Spleen (tissue), 11 donors: ENCODE measurements around the gene MTA1. TPM values are rescaled to one million over a fixed set of nuclear protein-coding genes. Genes with fewer than 3 reads are reported as not detected.

Experiments used
- DNase-seq: peaks from one replicate; pipeline ENCODE4 v3.0.0-alpha.2; 2020
- H3K27ac ChIP-seq, 8 donors: fragments of 200-600 bp; sonication (generic) in 7 of 8; 1 replicate in 4 of 8; 2 replicates in 4 of 8; pipeline versions ENCODE4 v1.5.0 to v1.8.0; 2016 to 2021; ENCODE audit warnings: inconsistent platforms in 4 of 8, mild to moderate bottlenecking in 4 of 8, moderate library complexity in 1 of 8
- H3K27me3 ChIP-seq, 7 donors: fragments of 200-600 bp; sonication (generic) in 6 of 7; replicated peaks in 1 of 7; 1 replicate in 4 of 7; 2 replicates in 3 of 7; pipeline versions ENCODE4 v1.5.0 to v1.8.0; 2016 to 2021; ENCODE audit warnings: inconsistent platforms in 3 of 7, mild to moderate bottlenecking in 1 of 7
- H3K36me3 ChIP-seq, 6 donors: fragments of 200-600 bp; sonication (generic) in 5 of 6; 1 replicate in 4 of 6; 2 replicates in 2 of 6; pipeline versions ENCODE4 v1.5.0 to v1.8.0; 2016 to 2021; ENCODE audit warnings: inconsistent platforms in 2 of 6
- H3K4me1 ChIP-seq, 6 donors: fragments of 200-600 bp; sonication (generic) in 5 of 6; 1 replicate in 3 of 6; 2 replicates in 3 of 6; pipeline versions ENCODE4 v1.5.0 to v1.8.0; 2016 to 2021; ENCODE audit warnings: inconsistent platforms in 3 of 6
- H3K4me3 ChIP-seq, 8 donors: fragments of 200-600 bp; sonication (generic) in 7 of 8; 1 replicate in 4 of 8; 2 replicates in 4 of 8; pipeline versions ENCODE4 v1.5.0 to v1.8.0; 2016 to 2021; ENCODE audit warnings: inconsistent platforms in 4 of 8, mild to moderate bottlenecking in 4 of 8, moderate library complexity in 2 of 8
- H3K9me3 ChIP-seq, 8 donors: fragments of 200-600 bp; sonication (generic) in 7 of 8; 1 replicate in 4 of 8; 2 replicates in 4 of 8; pipeline versions ENCODE4 v1.5.0 to v1.8.0; 2016 to 2021; ENCODE audit warnings: inconsistent platforms in 4 of 8
- POLR2A ChIP-seq, 3 donors: fragments of 450-650 bp; IDR thresholded peaks; one replicate each; pipeline ENCODE4 v1.5.1; 2017; ENCODE audit warnings: antibody characterized with exemption in 3 of 3, mild to moderate bottlenecking in 1 of 3
- POLR2AphosphoS5 ChIP-seq, 3 donors: sonication (generic); formaldehyde crosslinking; IDR thresholded peaks; one replicate each; pipeline ENCODE4 v1.5.1; 2017; ENCODE audit warnings: antibody characterized with exemption in 3 of 3
- whole genome bisulfite sequencing, 5 donors: extraction: QIAGEN DNeasy Blood & Tissue Kit in 3 of 5; methylation state at CpG; one replicate each; pipeline versions ENCODE4 v1.1.5 to v1.1.7; 2013 to 2018; 5-methylcytosine and 5-hydroxymethylcytosine counted together
- intact Hi-C: fragments of 100-400 bp; cut with DNase I; formaldehyde crosslinking; loops from one replicate; pipeline ENCODE4 v1.15.0; 2023; ENCODE audit warnings: low total_unique reads
- polyA plus RNA-seq, 3 donors: library from polyadenylated mRNA; stranded (reverse); fragments of 200-250 nt; gene quantifications; one replicate each; pipeline ENCODE4 v1.2.1, GENCODE V29; 2013
- total RNA-seq, 7 donors: library from RNA; depleted of rRNA in 3 of 7; stranded (reverse); fragments of >200 nt in 3 of 7; fragmentation: NEBNext Ultra II Directional in 4 of 7; extraction: Animal tissue kit (Norgen Biotek cat#: 25700) in 4 of 7; gene quantifications; one replicate each; pipeline versions ENCODE4 v1.1.0 to v1.2.1, GENCODE V29; 2016 to 2021
- TF ChIP-seq, protein P1 (sequence below), 11 experiments: fragments of 200-600 bp in 7 of 11; fragments of 450-650 bp in 4 of 11; sonication (generic) in 4 of 11; IDR thresholded peaks in 8 of 11; conservative IDR thresholded peaks in 3 of 11; 1 replicate in 7 of 11; 2 replicates in 4 of 11; pipeline versions ENCODE4 v1.4.0 to v1.8.0; 2016 to 2021; ENCODE audit warnings: antibody characterized with exemption in 11 of 11, inconsistent platforms in 4 of 11, mild to moderate bottlenecking in 1 of 11
- donor health status: healthy with polysubstance abuse.
- donor health status: DM: no; HTN: no; CAD: no; lungs with moderate emphysema.
- donor health status: DM: no; HTN: no; CAD: no.
- donor health status: Bipolar disorder and iron deficiency.
- donor health status: healthy.
- donor health status: DM: no; HTN: no; CAD: no.
- donor health status: DM: yes; HTN: yes; CAD: no.

Gene MTA1
- total and polyA plus RNA-seq, 10 donors: 33.0 to 128 (median 78.2) TPM

DNA sequence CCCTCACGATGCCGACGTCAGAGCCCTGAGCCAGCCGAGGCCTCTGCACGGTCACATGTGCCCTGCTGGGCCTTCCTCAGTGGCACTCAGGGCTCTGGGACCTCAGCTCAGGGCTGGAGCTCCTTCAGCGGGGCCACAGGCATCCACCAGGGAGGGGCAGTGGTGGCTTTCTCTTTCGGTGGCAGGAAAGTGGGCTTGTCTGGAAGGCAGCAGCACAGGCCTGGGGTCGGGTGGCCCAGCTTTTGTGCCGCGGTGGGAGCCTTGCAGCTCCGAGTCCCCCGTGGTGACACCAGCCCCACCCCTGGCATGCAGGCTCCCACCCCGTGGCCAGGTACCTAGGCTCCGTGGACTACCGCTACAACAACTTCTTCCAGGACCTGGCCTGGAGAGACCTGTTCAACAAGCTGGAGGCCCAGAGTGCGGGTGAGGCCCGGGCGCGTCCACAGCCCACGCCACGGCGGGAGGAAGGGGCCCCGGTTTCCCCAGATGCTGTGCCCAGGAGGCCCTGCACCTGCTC is 35.5 kb upstream of the MTA1 start:
- Histone ChIP-seq H3K9me3 (no peaks in the 10 kb centered on the region), H3K27me3 (no peaks in the 10 kb centered on the region), H3K4me3 (no peak overlapping the region), H3K27ac (no peak overlapping the region), H3K36me3 (peaks cover 0 to 95% (median 69%) of the 10 kb centered on the region in 6 donors), H3K4me1 (peaks cover 0 to 18% (median 7%) of the 10 kb centered on the region in 6 donors)
- no peak for DNase-seq
- intact Hi-C loops: no loop called here
- TF ChIP-seq POLR2A (IDR thresholded peaks at IDR 0.05): no peak
- TF ChIP-seq, protein P1, sequence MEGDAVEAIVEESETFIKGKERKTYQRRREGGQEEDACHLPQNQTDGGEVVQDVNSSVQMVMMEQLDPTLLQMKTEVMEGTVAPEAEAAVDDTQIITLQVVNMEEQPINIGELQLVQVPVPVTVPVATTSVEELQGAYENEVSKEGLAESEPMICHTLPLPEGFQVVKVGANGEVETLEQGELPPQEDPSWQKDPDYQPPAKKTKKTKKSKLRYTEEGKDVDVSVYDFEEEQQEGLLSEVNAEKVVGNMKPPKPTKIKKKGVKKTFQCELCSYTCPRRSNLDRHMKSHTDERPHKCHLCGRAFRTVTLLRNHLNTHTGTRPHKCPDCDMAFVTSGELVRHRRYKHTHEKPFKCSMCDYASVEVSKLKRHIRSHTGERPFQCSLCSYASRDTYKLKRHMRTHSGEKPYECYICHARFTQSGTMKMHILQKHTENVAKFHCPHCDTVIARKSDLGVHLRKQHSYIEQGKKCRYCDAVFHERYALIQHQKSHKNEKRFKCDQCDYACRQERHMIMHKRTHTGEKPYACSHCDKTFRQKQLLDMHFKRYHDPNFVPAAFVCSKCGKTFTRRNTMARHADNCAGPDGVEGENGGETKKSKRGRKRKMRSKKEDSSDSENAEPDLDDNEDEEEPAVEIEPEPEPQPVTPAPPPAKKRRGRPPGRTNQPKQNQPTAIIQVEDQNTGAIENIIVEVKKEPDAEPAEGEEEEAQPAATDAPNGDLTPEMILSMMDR (IDR thresholded peaks at IDR 0.05 in 8 of 11, conservative IDR thresholded peaks at IDR 0.05 in 3 of 11): no peak
- TF ChIP-seq POLR2AphosphoS5 (IDR thresholded peaks at IDR 0.05): no peak
- 93 to 96% (median 95%) methylated on average over 8 to 23 of the region's 23 CpGs for WGBS, 5 donors

DNA sequence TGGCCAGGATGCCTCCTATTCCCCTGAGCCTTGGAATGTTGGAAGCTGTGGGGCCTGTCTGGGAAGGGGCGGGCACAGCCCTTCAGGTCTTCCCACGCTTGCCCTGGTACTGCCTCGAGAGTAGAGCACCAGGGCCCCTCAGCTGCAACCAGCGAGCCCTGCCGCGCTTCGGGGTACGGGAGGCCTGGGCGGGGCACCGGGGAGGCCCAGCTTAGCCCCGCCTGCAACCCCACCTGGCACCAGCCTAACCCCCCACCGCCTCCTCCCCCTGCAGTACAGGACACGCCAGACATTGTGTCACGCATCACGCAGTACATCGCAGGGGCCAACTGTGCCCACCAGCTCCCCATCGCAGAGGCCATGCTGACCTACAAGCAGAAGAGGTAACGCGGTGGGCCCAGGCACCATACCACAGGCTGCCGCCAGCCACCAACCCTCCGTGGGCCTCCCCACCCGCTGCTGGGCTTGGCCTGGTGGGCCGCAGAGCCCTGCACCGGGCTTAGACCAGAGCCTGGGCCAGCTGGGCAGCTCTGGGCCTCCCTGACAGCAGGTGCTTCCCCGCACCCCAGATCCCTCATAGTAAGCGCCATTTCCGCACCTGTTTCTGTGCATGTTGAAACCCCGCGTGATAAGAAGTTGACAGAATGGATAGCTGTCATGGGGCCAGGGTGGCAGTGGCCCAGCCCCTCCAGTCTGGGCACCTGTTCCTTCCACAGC is 34.9 kb upstream of the MTA1 start:
- H3K27me3 ChIP-seq: no peaks in the 10 kb centered on the region
- intact Hi-C loops: no loop called here
- no peak overlapping the region for H3K4me3 ChIP-seq
- 94 to 97% (median 96%) methylated on average over 21 to 29 of the region's 29 CpGs for WGBS, 5 donors
- no peaks in the 10 kb centered on the region for H3K9me3 ChIP-seq
- H3K4me1 ChIP-seq: peaks cover 0 to 25% (median 14%) of the 10 kb centered on the region in 6 donors
- no peak overlapping the region for H3K27ac ChIP-seq
- TF ChIP-seq POLR2AphosphoS5 (IDR thresholded peaks at IDR 0.05): no peak
- TF ChIP-seq, protein P1 (IDR thresholded peaks at IDR 0.05 in 8 of 11, conservative IDR thresholded peaks at IDR 0.05 in 3 of 11): no peak
- no peak for TF ChIP-seq POLR2A (IDR thresholded peaks at IDR 0.05)
- H3K36me3 ChIP-seq: peaks cover 0 to 88% (median 66%) of the 10 kb centered on the region in 6 donors
- no peak for DNase-seq

DNA sequence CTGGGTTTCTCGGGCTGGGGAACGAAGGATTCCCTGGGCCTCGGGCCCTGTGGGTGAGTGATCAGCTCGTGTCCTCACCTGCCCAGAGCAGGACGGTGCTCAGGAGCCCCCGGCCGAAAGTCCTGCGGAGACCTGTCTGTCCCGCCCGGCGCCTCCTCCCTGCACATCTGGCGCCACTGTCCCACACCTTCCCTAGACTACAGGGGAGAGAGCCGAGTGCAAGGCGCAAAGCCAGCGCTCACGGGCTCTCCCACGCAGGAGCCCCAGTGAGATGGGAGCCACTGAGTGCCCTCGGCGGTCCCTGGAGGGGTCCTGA is 34.3 kb upstream of the MTA1 start:
- Histone ChIP-seq H3K9me3 (no peaks in the 10 kb centered on the region), H3K27me3 (no peaks in the 10 kb centered on the region), H3K27ac (peak overlapping the region in 2 of 8 donors; percentile 2 to 10), H3K4me3 (no peak overlapping the region), H3K36me3 (peaks cover 0 to 83% (median 62%) of the 10 kb centered on the region in 6 donors), H3K4me1 (peaks cover 0 to 30% (median 19%) of the 10 kb centered on the region in 6 donors)
- DNase-seq: no peak
- TF ChIP-seq POLR2AphosphoS5 (IDR thresholded peaks at IDR 0.05): no peak
- TF ChIP-seq, protein P1 (IDR thresholded peaks at IDR 0.05 in 8 of 11, conservative IDR thresholded peaks at IDR 0.05 in 3 of 11): no peak
- no peak for TF ChIP-seq POLR2A (IDR thresholded peaks at IDR 0.05)
- whole genome bisulfite sequencing, 5 donors: 93 to 97% (median 96%) methylated on average over 10 to 19 of the region's 19 CpGs
- intact Hi-C loops: no loop called here

DNA sequence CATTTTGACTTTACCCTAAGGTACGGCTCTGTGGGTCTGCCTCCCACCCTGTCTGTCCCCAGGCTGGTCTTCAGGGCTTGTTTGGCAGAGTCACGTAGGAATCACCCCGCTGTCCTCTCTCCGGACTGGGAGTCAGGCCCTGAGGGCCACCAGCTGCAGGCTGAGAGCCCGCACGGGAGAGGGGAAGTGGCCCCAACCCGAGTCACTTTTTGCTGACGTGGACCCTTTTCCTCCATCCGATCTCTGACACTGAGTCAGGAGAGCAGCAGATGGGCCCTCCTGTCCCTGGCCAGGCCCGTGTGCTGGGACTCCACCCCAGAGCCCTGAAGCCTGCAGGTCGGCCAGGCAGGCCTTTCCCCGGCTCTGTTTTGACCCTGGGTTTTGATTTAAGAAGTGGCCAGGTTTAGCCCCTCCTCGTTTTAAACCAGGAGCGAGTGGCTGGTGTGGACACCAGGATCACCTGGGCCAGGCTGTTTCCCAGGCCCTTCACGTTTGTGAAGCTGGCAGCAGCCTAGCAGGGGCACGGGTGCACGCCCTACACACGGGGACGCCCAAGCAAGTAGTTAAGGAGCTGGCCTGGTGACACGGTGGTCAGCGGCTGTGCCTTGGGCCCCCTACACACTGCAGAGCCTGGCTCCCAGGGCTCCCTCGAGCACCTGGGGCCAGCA is 33.8 kb upstream of the MTA1 start:
- peak; percentile 77 for DNase-seq
- Histone ChIP-seq H3K27me3 (no peaks in the 10 kb centered on the region), H3K4me3 (no peak overlapping the region), H3K4me1 (peaks cover 0 to 35% (median 24%) of the 10 kb centered on the region in 6 donors), H3K27ac (peak overlapping the region in 2 of 8 donors; percentile 2 to 10), H3K9me3 (no peaks in the 10 kb centered on the region), H3K36me3 (peaks cover 0 to 77% (median 60%) of the 10 kb centered on the region in 6 donors)
- TF ChIP-seq, protein P1 (IDR thresholded peaks at IDR 0.05 in 8 of 11, conservative IDR thresholded peaks at IDR 0.05 in 3 of 11): no peak
- peak; percentile 11 to 57 (median 50) for TF ChIP-seq POLR2AphosphoS5 (IDR thresholded peaks at IDR 0.05)
- WGBS, 5 donors: 83 to 92% (median 88%) methylated on average over 18 to 22 of the region's 22 CpGs
- intact Hi-C loops: no loop called here
